Hematopoietic multipotent progenitor cell treated with erythropoietin and hydrocortisone succinate and interleukin-3 and kit ligand, for 17 days (in vitro differentiated cells): ENCODE results near the gene PDZRN4.
"Not testable (repeated sequence)": the region's sequence is repeated elsewhere in the genome, so short reads cannot be mapped to it uniquely, and the experiment has no call there.

Source experiments
- DNase-seq: peaks from one replicate; pipeline ENCODE4 v3.0.0-alpha.2; 2015; ENCODE audit warnings: low spot score

PDZRN4 gene

DNA sequence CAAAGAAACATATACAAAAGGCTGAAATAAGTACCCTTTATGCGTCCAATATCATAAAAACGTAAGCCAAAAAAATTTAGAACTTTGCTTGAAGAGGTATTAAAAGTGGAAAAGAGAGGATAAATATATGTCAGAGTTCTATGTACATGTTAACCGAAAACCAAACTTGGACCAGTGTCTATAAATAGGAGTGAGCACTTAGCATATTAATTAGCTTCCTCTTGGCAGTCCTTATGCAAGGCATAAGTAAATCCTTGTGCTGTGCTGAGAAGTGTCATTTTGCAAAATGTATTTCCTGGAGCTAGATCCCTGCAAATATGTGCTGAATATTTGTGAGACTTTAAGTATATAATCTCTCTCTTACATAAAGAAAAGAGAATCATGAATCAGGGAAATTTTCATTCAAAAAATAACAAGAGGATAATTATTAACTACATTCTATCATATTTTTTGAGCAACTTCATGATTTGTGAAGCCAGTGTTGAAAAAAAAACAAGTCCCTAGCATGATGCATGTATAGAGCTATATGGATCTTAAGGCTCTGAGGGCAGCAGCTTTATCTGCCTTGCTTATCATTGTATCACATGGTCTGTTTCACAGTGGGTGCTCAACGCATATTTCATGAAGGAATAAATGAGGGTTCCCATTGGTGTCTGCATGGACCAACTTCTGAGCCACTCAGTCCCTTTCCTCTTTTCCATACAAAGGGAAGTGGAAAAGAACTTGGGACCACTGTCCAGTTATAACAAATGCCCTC, 326.1 kb downstream of the PDZRN4 start:
- no peak for DNase-seq

GRCh38 chr12:41514907-41515306, 326.8 kb downstream of the PDZRN4 start:
- peak; percentile 36 for DNase-seq

GRCh38 chr12:41515953-41516352, 327.8 kb downstream of the PDZRN4 start:
- no peak for DNase-seq

DNA sequence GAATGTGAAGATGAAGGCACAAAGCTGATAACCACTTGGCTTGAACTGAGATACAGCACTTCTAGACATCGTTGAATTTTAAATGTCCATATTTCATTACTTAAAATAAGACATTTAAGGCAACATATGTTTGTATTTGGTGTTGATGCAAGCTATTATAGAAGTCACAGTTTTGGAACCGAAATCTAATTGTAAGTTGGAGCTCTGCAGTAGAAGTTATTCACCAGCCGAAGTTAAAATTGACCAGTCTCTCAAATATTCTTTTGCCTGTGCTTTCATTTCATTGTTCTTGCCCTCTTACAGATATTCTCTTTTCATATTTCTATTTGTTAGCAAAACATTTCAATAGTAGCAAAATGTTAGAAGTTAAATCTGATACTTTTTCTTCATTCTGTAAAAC, 332.7 kb downstream of the PDZRN4 start:
- DNase-seq: no peak

- DNase-seq: peak; percentile 20
Measured at GRCh38 chr12:41521872-41522379, 333.8 kb downstream of the PDZRN4 start.

DNA sequence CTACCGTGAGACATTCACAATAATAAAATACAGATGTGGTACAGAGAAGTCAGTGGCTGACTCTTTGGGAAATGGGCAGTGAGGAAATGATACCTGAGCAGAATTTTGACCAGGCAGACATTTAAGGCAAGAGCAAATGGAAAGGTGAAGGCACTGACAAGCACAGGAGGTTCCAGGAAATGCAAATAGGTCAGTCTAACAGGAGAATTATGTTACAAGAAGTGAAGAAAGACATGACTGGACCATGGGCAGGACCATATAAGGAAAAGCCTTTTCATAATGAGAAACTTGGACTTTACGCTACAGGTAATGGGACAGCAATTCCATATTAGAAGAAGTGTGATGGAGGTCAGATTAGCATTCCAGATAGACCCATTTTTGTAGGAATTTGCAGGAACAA, 338.9 kb downstream of the PDZRN4 start:
- no peak for DNase-seq

DNA sequence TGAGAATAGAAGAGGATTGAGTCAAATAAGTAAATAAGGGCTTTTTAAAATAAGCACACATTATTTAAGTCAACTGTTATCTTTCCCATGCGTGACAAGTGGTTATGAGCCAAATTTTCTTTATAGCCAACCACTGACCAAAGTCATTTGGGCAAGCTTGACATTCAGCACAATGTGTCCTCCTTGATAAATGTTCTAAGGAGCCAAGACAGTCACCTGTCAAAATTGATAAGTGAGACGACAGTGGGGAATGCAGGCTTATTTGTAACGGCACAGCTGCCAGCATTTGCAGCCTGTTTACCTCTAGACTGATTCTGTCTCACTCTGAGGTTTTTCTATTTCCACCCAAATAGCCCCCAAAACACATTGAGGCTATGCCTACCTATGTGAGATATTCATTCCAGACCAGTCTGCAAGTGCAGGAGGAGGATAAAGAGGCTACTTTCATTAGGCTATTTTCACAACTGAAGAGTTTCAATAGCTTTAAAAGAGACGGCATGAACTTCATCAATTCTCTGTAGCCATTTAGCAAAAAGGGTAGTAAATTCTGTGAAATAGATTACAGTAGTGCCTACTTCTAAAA, 339.5 kb downstream of the PDZRN4 start:
- peak; percentile 80 for DNase-seq

GRCh38 chr12:41528874-41529273, 340.8 kb downstream of the PDZRN4 start:
- no peak for DNase-seq

- no peak for DNase-seq
Measured at GRCh38 chr12:41530441-41530840, 342.3 kb downstream of the PDZRN4 start.

DNA sequence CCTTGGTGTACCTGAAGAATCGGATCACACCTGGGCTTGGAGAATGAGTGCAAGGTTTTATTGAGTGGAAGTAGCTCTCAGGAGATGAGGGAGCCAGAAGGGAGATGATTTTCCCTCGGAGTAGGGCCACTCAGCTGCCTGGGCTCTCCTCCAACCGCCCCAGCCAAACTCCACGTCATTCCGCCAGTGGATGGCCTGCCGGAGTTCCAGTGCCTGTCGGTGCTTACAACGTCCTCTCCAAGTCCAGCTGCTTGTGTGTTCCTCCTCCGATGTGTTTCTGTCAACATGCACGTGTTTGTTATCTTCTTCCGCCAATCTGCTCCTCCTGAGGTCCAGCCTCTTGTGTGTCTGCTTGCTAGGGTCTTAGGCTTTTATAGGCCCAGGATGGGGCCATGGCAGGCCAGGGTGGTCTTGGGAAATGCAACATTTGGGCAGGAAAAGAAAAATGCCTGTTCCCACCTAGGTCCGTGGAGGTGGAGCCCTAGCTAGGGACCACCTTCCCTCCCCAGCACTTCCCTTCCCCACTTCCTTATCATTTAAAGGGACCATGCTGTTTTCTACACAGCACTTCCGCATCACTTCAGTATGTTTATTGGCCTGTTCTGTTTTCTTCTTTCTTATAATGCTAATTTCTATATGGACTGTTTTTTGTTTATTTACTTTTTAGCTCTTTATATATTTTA, 343.2 kb downstream of the PDZRN4 start:
- no peak for DNase-seq

- DNase-seq: no peak
Measured at GRCh38 chr12:41532072-41532471, 344.0 kb downstream of the PDZRN4 start.

GRCh38 chr12:41536813-41537490, 348.8 kb downstream of the PDZRN4 start:
- DNase-seq: no peak

GRCh38 chr12:41537522-41537921, 349.4 kb downstream of the PDZRN4 start:
- DNase-seq: no peak

GRCh38 chr12:41545761-41546160, 357.6 kb downstream of the PDZRN4 start:
- DNase-seq: no peak

- DNase-seq: not testable (repeated sequence)
Measured at GRCh38 chr12:41547071-41547470, 359.0 kb downstream of the PDZRN4 start.

GRCh38 chr12:41548926-41549325, 360.8 kb downstream of the PDZRN4 start:
- no peak for DNase-seq

GRCh38 chr12:41552588-41552987, 364.5 kb downstream of the PDZRN4 start:
- no peak for DNase-seq

- DNase-seq: no peak
Measured at GRCh38 chr12:41556176-41556575, 368.1 kb downstream of the PDZRN4 start.

- no peak for DNase-seq
Measured at GRCh38 chr12:41557344-41557743, 369.2 kb downstream of the PDZRN4 start.

GRCh38 chr12:41558671-41559070, 370.6 kb downstream of the PDZRN4 start:
- no peak for DNase-seq

- DNase-seq: no peak
Measured at GRCh38 chr12:41563051-41563450, 374.9 kb downstream of the PDZRN4 start.

DNA sequence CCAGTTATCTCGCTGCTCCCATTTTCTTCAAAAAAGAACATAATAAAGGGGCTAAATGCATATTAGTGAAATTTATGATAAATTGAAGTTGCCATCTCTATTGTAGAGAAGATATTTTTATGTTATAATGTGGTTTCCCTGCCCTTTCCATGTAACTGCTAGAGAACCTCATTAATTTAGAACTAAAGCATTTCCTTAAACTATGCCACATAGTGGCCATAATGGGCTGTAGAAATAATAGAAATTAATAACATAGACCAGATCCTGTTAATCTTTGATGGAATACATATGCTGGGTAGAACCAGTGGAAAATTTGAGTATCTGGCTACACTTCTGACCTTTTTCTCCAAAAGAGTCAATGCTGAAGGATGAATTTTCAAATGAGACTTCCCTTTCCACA, 376.7 kb downstream of the PDZRN4 start:
- DNase-seq: no peak

- DNase-seq: no peak
Measured at GRCh38 chr12:41566703-41567102, 378.6 kb downstream of the PDZRN4 start.
